Natural killer cell (primary cell): ENCODE measurements around the gene PTH1R. TPM values are rescaled to one million over a fixed set of nuclear protein-coding genes. Genes with fewer than 3 reads are reported as not detected.
A peak's percentile ranks its signal among the peaks of the same experiment; 100 is the strongest.

Source experiments
- ATAC-seq, 3 donors: fragments of 150-1000 bp in 2 of 3; fragments of 200-7000 bp in 1 of 3; cut with Tn5 transposase; 1 replicate in 1 of 3; 2 replicates in 2 of 3; pipeline ENCODE4 v1.10.0; 2021; ENCODE audit warnings: mild to moderate bottlenecking in 2 of 3, moderate library complexity in 2 of 3
- DNase-seq, 2 donors: peaks; one replicate each; pipeline versions ENCODE4 v3.0.0 to v3.0.0-alpha.2; 2013 to 2021; ENCODE audit warnings: mixed read lengths in 1 of 2
- H3K27ac ChIP-seq: one replicate; pipeline ENCODE4 v1.5.1; 2013; ENCODE audit warnings: mild to moderate bottlenecking, low read length
- H3K27me3 ChIP-seq: one replicate; pipeline ENCODE4 v1.6.1; 2013; ENCODE audit warnings: low read length; ENCODE audit not compliant: control insufficient read depth, insufficient read depth
- H3K36me3 ChIP-seq: one replicate; pipeline ENCODE4 v1.6.1; 2013; ENCODE audit warnings: low read length; ENCODE audit not compliant: control insufficient read depth, insufficient read depth
- H3K4me1 ChIP-seq: one replicate; pipeline ENCODE4 v1.6.1; 2013; ENCODE audit warnings: low read length; ENCODE audit not compliant: control insufficient read depth, insufficient read depth
- H3K4me3 ChIP-seq: one replicate; pipeline ENCODE4 v1.5.1; 2013; ENCODE audit warnings: low read length
- H3K9me3 ChIP-seq: one replicate; pipeline ENCODE4 v1.6.1; 2013; ENCODE audit warnings: low read length; ENCODE audit not compliant: control insufficient read depth, insufficient read depth
- H3K27ac Mint-ChIP-seq, 2 donors: one replicate each; pipeline ENCODE4 v1.8.0; 2022; ENCODE audit warnings: mild to moderate bottlenecking in 2 of 2, mixed read lengths in 2 of 2, moderate library complexity in 1 of 2
- H3K27me3 Mint-ChIP-seq, 2 donors: one replicate each; pipeline ENCODE4 v1.8.0; 2022; ENCODE audit warnings: low read depth in 2 of 2, mixed read lengths in 2 of 2
- H3K36me3 Mint-ChIP-seq: one replicate; pipeline ENCODE4 v1.8.0; 2022; ENCODE audit warnings: mixed read lengths
- H3K4me1 Mint-ChIP-seq, 2 donors: one replicate each; pipeline ENCODE4 v1.8.0; 2022; ENCODE audit warnings: mixed read lengths in 2 of 2
- H3K4me3 Mint-ChIP-seq: one replicate; pipeline ENCODE4 v1.8.0; 2022; ENCODE audit warnings: mild to moderate bottlenecking, moderate library complexity, mixed read lengths
- H3K9me3 Mint-ChIP-seq, 2 donors: one replicate each; pipeline ENCODE4 v1.8.0; 2022; ENCODE audit warnings: mixed read lengths in 2 of 2
- CTCF ChIP-seq: fragments of 200-600 bp; IDR thresholded peaks from one replicate; pipeline ENCODE4 v1.8.0; 2022; ENCODE audit warnings: antibody characterized with exemption
- WGBS: methylation state at CpG from one replicate; pipeline ENCODE4 v1.1.7; 2013; ENCODE audit warnings: missing lambda C conversion rate; ENCODE audit not compliant: insufficient coverage; 5-methylcytosine and 5-hydroxymethylcytosine counted together
- intact Hi-C: fragments of 100-400 bp; cut with micrococcal nuclease; formaldehyde crosslinking; loops from one replicate; pipeline ENCODE4 v1.14.2; 2022
- total RNA-seq, 4 donors: library from RNA; stranded (reverse); fragments of 120-200 nt in 1 of 4; gene quantifications; one replicate each; pipeline versions ENCODE4 v1.2.3 to v1.2.4, GENCODE V29; 2013 to 2022

PTH1R gene
- total RNA-seq, 3 donors from 2014 or later (not counting 1 experiment from before 2014, with no cell fraction given), result not detected

DNA sequence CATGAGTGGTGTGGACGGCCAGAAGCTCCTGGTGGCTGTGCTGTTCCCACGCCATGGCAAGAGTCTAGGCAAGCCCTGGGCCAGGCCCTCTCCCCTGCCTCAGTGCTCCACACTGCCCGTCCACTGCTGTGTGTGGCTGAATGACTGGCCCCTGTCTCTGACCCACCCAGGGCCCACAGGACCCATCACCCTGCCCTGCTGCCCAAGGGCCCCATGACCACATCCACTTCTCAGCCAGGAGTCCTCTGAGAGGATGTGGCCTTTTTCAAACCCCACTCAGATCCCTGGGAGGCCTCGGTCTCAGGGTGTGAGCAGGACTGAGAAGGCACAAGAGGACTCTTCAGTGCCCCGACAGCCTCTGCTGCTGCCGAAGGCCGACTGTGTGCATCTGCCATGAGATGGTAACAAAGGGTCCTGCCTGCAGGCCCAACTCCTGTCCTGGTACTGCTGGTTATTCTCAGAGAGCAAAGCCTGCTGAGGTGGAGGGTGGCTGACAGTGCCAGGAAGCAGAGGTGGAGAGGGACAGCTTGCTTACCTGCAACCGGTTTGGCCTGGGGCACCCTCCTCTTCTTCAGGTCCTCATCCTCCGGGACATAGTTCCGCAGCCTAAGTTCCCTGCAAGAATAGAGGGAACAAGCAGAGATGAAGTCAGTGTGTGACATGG, 47.5 kb downstream of the PTH1R start:
- peaks cover 61% of the 10 kb centered on the region for H3K36me3 ChIP-seq
- Mint-ChIP-seq H3K36me3 (peaks cover 16% of the 10 kb centered on the region), H3K27me3 (no peaks in the 10 kb centered on the region), H3K9me3 (peaks cover 4 to 7% of the 10 kb centered on the region in 2 donors), H3K27ac (peak overlapping the region; percentile 38 to 88), H3K4me3 (peak overlapping the region; percentile 47), H3K4me1 (peaks cover 50 to 58% of the 10 kb centered on the region in 2 donors)
- no peak for TF ChIP-seq CTCF
- 62% methylated on average over 10 of the region's 10 CpGs for whole genome bisulfite sequencing
- peaks cover 68% of the 10 kb centered on the region for H3K4me1 ChIP-seq
- H3K27ac ChIP-seq, result peak overlapping the region; percentile 5
- DNase-seq (no peak), ATAC-seq (peak in 1 of 3 donors; percentile 13)
- peaks cover 9% of the 10 kb centered on the region for H3K9me3 ChIP-seq
- H3K27me3 ChIP-seq, result no peaks in the 10 kb centered on the region
- intact Hi-C loops, result no loop called here
- no peak overlapping the region for H3K4me3 ChIP-seq

GRCh38 chr3:46925585-46925934, 48.0 kb downstream of the PTH1R start:
- intact Hi-C loops, result no loop called here
- TF ChIP-seq CTCF, result no peak
- Histone ChIP-seq H3K27me3 (no peaks in the 10 kb centered on the region), H3K27ac (peak overlapping the region; percentile 58), H3K4me1 (peaks cover 73% of the 10 kb centered on the region), H3K9me3 (peaks cover 9% of the 10 kb centered on the region), H3K36me3 (peaks cover 56% of the 10 kb centered on the region), H3K4me3 (no peak overlapping the region)
- DNase-seq (no peak), ATAC-seq (no peak)
- WGBS, result 92% methylated on average over 5 of the region's 5 CpGs
- H3K4me3 Mint-ChIP-seq, result peak overlapping the region; percentile 65
- peaks cover 4 to 7% of the 10 kb centered on the region in 2 donors for H3K9me3 Mint-ChIP-seq
- H3K4me1 Mint-ChIP-seq, result peaks cover 55 to 63% of the 10 kb centered on the region in 2 donors
- H3K27ac Mint-ChIP-seq, result peak overlapping the region; percentile 88 to 95
- peaks cover 12% of the 10 kb centered on the region for H3K36me3 Mint-ChIP-seq
- no peaks in the 10 kb centered on the region for H3K27me3 Mint-ChIP-seq

DNA sequence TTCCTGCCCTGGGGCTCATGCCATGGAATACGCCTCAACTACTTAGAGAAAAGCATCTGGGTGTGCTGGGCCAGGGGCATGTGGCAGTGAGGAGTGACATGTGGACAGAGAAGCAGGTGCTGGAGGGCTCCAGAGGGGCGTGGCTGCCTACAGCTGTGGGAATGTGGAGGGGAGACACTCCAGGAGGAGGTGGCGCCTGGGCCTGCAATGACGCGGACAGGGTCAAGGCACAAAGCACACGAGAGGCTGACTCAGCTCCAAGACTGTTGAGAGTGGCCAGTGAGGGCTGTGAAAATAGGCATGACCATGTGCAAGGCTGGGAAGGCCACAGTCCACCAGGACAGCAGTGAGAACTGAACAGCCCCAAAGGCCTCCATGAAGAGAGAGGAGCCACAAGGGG, 48.5 kb downstream of the PTH1R start:
- WGBS, result 61% methylated on average over 6 of the region's 6 CpGs
- Mint-ChIP-seq H3K4me3 (peak overlapping the region; percentile 65), H3K36me3 (peaks cover 12% of the 10 kb centered on the region), H3K27ac (peak overlapping the region; percentile 88 to 95), H3K27me3 (no peaks in the 10 kb centered on the region), H3K4me1 (peaks cover 60 to 68% of the 10 kb centered on the region in 2 donors), H3K9me3 (peaks cover 4 to 7% of the 10 kb centered on the region in 2 donors)
- DNase-seq (no peak), ATAC-seq (no peak)
- no peak for TF ChIP-seq CTCF
- intact Hi-C loops, result no loop called here
- Histone ChIP-seq H3K4me3 (no peak overlapping the region), H3K36me3 (peaks cover 51% of the 10 kb centered on the region), H3K4me1 (peaks cover 78% of the 10 kb centered on the region), H3K27me3 (no peaks in the 10 kb centered on the region), H3K9me3 (peaks cover 9% of the 10 kb centered on the region), H3K27ac (peak overlapping the region; percentile 58)

- no peak for TF ChIP-seq CTCF
- peaks cover 64 to 72% of the 10 kb centered on the region in 2 donors for H3K4me1 Mint-ChIP-seq
- H3K27ac Mint-ChIP-seq, result peak overlapping the region; percentile 88 to 95
- H3K9me3 Mint-ChIP-seq, result peaks cover 4 to 7% of the 10 kb centered on the region in 2 donors
- WGBS, result 62% methylated on average over 6 of the region's 6 CpGs
- Histone ChIP-seq H3K9me3 (peaks cover 9% of the 10 kb centered on the region), H3K27me3 (no peaks in the 10 kb centered on the region), H3K36me3 (peaks cover 47% of the 10 kb centered on the region), H3K4me3 (no peak overlapping the region), H3K4me1 (peaks cover 82% of the 10 kb centered on the region), H3K27ac (peak overlapping the region; percentile 58)
- intact Hi-C loops, result no loop called here
- no peaks in the 10 kb centered on the region for H3K27me3 Mint-ChIP-seq
- peak overlapping the region; percentile 65 for H3K4me3 Mint-ChIP-seq
- no peak for DNase-seq
- ATAC-seq, result no peak
- H3K36me3 Mint-ChIP-seq, result peaks cover 12% of the 10 kb centered on the region
These were observed 48.9 kb downstream of the PTH1R start for GRCh38 chr3:46926447-46926846.
